ENCODE data around the gene ST7.

ST7 gene

DNA sequence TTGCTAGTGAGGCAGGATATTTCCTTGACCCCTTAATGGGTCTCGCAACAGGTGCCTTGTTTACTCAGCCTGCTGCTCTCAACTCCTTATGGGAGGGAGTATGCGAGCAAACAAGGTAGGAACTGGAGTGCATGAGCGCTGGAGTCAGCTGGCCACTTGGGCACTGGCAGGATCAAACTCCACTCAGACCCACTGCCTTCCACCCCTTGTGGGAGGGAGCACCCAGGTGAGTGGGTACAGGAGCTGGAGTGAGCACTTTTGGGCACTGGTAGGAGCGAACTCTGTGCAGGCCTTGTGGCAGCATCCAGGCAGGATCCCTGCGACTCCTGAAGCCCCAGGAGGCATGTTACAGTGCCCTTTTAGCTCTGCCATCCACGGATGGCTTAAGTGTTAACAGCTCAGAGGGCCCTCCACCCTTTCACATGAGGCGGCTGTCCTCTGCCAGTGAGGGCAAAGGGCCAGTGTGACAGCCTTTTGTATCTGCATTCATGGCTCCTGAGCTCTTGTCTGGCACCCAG lies 123.2 kb downstream of the ST7 start:
- H3K4me3 ChIP-seq (ENCODE audit: insufficient read length, low read depth) = no peak overlapping the region
- no peaks in the 10 kb centered on the region for H3K36me3 ChIP-seq (ENCODE audit: insufficient read depth, insufficient read length, low read length)
- no peaks in the 10 kb centered on the region for H3K27me3 ChIP-seq (ENCODE audit: insufficient read depth, insufficient read length)
- H3K9me3 ChIP-seq (ENCODE audit: insufficient read depth, low read length) = peaks cover 8% of the 10 kb centered on the region; the same call in 1 of the 2 replicates
- TF ChIP-seq YY1 (IDR thresholded peaks at IDR 0.05; ENCODE audit: insufficient read depth, insufficient read length) (no peak), ZNF274 (IDR thresholded peaks at IDR 0.05; ENCODE audit: low read depth, low read length) (no peak), SUZ12 (IDR thresholded peaks at IDR 0.05; ENCODE audit: extremely low read depth, insufficient read depth, insufficient read length) (no peak)
- no peak for DNase-seq (ENCODE audit: low read depth, low spot score)
- H3K9ac ChIP-seq (ENCODE audit: insufficient read length, low read depth) = no peak overlapping the region
- no peaks in the 10 kb centered on the region for H3K4me1 ChIP-seq (ENCODE audit: insufficient read depth, insufficient read length)

DNA sequence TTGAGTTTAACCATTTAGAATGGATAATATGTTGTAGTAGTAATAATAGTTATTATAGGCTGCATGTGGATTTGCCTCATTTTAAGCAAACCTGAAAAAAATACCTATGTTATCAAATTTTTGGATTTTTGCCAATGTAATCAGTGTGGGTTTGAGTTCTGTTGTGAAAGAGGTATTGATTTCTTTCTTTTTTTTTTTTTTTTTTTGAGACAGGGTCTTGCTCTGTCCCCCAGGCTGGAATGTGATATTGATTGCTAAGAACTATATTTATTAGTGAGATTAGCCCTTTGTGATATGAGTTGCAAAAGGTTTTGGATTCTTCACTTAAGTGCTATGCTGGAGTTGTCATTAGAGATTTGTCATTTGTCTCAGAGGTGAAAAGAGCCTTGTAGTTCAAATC lies 124.4 kb downstream of the ST7 start:
- no peak overlapping the region for H3K9ac ChIP-seq (ENCODE audit: insufficient read length, low read depth)
- H3K4me3 ChIP-seq (ENCODE audit: insufficient read length, low read depth) = no peak overlapping the region
- H3K9me3 ChIP-seq (ENCODE audit: insufficient read depth, low read length) = peaks cover 8% of the 10 kb centered on the region; the same call in 1 of the 2 replicates
- no peaks in the 10 kb centered on the region for H3K27me3 ChIP-seq (ENCODE audit: insufficient read depth, insufficient read length)
- no peaks in the 10 kb centered on the region for H3K36me3 ChIP-seq (ENCODE audit: insufficient read depth, insufficient read length, low read length)
- H3K4me1 ChIP-seq (ENCODE audit: insufficient read depth, insufficient read length) = no peaks in the 10 kb centered on the region
- TF ChIP-seq SUZ12 (IDR thresholded peaks at IDR 0.05; ENCODE audit: extremely low read depth, insufficient read depth, insufficient read length) = no peak
- DNase-seq (ENCODE audit: low read depth, low spot score) = no peak

DNA sequence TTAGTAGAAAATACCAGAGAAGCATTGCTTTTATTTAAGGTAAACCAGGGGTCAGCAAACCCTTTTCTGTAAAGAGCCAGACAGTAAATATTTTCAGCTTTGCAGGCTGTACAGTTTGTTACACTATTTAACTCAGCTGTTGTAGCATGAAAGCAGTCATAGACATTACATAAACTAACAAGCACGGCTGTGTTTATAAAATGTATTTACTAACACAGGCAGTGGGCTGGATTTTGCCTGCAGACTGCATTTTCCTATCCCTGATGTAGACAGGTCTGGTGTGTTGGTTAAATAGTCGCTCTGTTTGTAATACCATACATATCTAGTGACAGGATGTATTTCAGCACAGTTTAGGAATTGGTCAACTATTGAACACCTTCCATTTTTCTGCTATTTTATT lies 129.3 kb downstream of the ST7 start:
- Histone ChIP-seq H3K4me1 (ENCODE audit: insufficient read depth, insufficient read length) (no peaks in the 10 kb centered on the region), H3K27me3 (ENCODE audit: insufficient read depth, insufficient read length) (no peaks in the 10 kb centered on the region), H3K4me3 (ENCODE audit: insufficient read length, low read depth) (no peak overlapping the region), H3K9me3 (ENCODE audit: insufficient read depth, low read length) (no peaks in the 10 kb centered on the region), H3K9ac (ENCODE audit: insufficient read length, low read depth) (no peak overlapping the region), H3K36me3 (ENCODE audit: insufficient read depth, insufficient read length, low read length) (no peaks in the 10 kb centered on the region)
- DNase-seq (ENCODE audit: low read depth, low spot score) = no peak
- TF ChIP-seq YY1 (IDR thresholded peaks at IDR 0.05; ENCODE audit: insufficient read depth, insufficient read length) (no peak), ZNF274 (IDR thresholded peaks at IDR 0.05; ENCODE audit: low read depth, low read length) (no peak), SUZ12 (IDR thresholded peaks at IDR 0.05; ENCODE audit: extremely low read depth, insufficient read depth, insufficient read length) (no peak)

DNA sequence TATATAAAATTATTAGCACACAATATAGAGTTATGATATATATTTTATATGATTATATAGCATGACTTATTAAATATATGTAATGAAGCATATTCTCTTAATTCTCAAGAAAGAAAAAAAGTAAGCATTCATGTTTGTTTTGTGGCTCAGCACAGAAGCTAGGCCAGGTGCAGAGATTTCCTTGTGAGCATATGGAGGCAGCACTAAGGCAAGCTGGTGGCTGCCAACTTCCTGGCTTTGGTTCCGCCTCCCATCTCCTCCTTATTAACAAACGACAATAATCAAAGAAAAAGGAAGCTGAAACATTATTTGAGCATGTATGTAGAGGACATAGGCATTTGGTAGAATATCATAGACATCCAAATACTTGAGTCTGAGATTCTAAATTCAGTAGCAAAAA lies 130.3 kb downstream of the ST7 start:
- TF ChIP-seq SUZ12 (IDR thresholded peaks at IDR 0.05; ENCODE audit: extremely low read depth, insufficient read depth, insufficient read length) = no peak
- TF ChIP-seq YY1 (IDR thresholded peaks at IDR 0.05; ENCODE audit: insufficient read depth, insufficient read length) = no peak
- TF ChIP-seq ZNF274 (IDR thresholded peaks at IDR 0.05; ENCODE audit: low read depth, low read length) = no peak
- no peak for DNase-seq (ENCODE audit: low read depth, low spot score)
- H3K27me3 ChIP-seq (ENCODE audit: insufficient read depth, insufficient read length) = no peaks in the 10 kb centered on the region
- H3K36me3 ChIP-seq (ENCODE audit: insufficient read depth, insufficient read length, low read length) = no peaks in the 10 kb centered on the region
- H3K9me3 ChIP-seq (ENCODE audit: insufficient read depth, low read length) = no peaks in the 10 kb centered on the region
- H3K4me3 ChIP-seq (ENCODE audit: insufficient read length, low read depth) = no peak overlapping the region
- H3K9ac ChIP-seq (ENCODE audit: insufficient read length, low read depth) = no peak overlapping the region
- no peaks in the 10 kb centered on the region for H3K4me1 ChIP-seq (ENCODE audit: insufficient read depth, insufficient read length)

DNA sequence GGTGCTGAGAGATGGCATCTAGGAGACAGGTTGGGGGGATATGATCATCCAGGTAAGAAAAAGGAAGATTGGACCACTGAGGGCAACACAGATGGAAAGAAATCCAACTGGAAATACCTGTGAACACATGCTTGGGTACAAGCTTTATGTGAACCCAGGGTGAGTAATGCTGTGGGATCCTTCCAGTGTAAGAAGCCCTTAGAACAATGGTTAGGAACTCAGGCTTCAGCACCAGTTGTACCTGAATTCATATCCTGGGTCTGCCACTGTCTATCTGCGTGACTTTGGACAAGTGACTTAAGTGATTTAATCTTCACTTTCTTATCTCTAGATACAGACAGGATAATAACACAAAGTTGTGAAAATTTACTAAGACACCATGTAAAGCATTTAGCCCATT lies 131.0 kb downstream of the ST7 start:
- DNase-seq (ENCODE audit: low read depth, low spot score) = no peak
- no peaks in the 10 kb centered on the region for H3K9me3 ChIP-seq (ENCODE audit: insufficient read depth, low read length)
- TF ChIP-seq YY1 (IDR thresholded peaks at IDR 0.05; ENCODE audit: insufficient read depth, insufficient read length) = no peak
- TF ChIP-seq ZNF274 (IDR thresholded peaks at IDR 0.05; ENCODE audit: low read depth, low read length) = no peak
- no peak for TF ChIP-seq SUZ12 (IDR thresholded peaks at IDR 0.05; ENCODE audit: extremely low read depth, insufficient read depth, insufficient read length)
- no peak overlapping the region for H3K4me3 ChIP-seq (ENCODE audit: insufficient read length, low read depth)
- no peaks in the 10 kb centered on the region for H3K4me1 ChIP-seq (ENCODE audit: insufficient read depth, insufficient read length)
- H3K36me3 ChIP-seq (ENCODE audit: insufficient read depth, insufficient read length, low read length) = no peaks in the 10 kb centered on the region
- H3K27me3 ChIP-seq (ENCODE audit: insufficient read depth, insufficient read length) = no peaks in the 10 kb centered on the region
- no peak overlapping the region for H3K9ac ChIP-seq (ENCODE audit: insufficient read length, low read depth)

DNA sequence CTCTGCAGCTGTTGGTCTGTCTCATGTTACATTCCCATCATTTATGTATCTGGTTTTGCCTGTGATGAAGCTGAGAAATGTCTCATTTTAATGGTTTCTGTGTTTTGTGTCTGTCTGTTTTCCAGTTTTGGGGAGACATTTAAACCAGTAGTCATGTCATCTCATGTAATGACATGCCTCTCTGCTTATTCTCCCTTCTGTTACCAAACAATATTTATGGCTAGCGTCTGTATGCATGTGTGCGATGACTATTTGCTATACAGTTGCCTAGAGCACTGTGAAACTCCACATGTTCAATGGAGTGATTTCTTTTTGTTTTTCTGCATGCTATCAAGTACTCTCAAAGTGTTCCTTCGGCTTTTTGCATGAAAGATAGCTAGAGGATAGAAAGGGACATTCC lies 132.0 kb downstream of the ST7 start:
- Histone ChIP-seq H3K4me1 (ENCODE audit: insufficient read depth, insufficient read length) (no peaks in the 10 kb centered on the region), H3K27me3 (ENCODE audit: insufficient read depth, insufficient read length) (no peaks in the 10 kb centered on the region), H3K4me3 (ENCODE audit: insufficient read length, low read depth) (no peak overlapping the region), H3K9ac (ENCODE audit: insufficient read length, low read depth) (no peak overlapping the region), H3K36me3 (ENCODE audit: insufficient read depth, insufficient read length, low read length) (no peaks in the 10 kb centered on the region), H3K9me3 (ENCODE audit: insufficient read depth, low read length) (no peaks in the 10 kb centered on the region)
- DNase-seq (ENCODE audit: low read depth, low spot score) = no peak
- no peak for TF ChIP-seq SUZ12 (IDR thresholded peaks at IDR 0.05; ENCODE audit: extremely low read depth, insufficient read depth, insufficient read length)
- TF ChIP-seq YY1 (IDR thresholded peaks at IDR 0.05; ENCODE audit: insufficient read depth, insufficient read length) = no peak
- TF ChIP-seq ZNF274 (IDR thresholded peaks at IDR 0.05; ENCODE audit: low read depth, low read length) = no peak

DNA sequence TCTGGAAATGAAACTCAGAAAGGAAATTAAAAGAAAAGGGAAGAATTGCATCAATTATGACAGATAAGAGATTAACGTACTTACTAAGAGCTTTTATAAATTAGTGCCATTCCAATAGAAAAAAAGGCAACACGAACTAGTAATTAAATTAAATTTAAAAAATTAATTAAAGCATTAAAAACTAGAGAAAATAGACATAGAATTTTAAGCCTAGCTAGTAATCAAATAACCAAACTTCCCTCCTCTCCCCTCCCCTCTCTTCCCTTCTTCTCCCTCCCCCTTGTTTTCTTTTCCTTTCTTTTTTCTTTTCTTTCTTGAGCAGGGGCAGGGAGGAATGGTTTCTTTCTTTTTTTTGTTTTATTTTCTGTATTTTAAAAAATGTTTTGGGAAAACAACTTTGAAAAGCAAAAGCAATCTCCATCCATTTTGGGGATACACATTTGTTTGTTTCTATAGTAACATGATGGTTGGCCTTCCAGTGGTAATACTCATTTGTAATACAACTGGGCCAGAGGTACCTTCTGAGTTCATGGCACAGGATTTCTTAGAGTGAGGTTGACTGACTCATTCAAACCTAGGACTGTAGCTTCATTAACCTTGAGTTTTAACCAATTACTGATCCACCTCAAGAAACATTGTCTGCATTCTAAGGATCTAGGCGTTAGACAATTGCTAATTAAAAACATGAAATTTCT lies 132.6 kb downstream of the ST7 start:
- no peak for DNase-seq (ENCODE audit: low read depth, low spot score)

More for the DNA sequence above, 132.6 kb downstream of the ST7 start:
- Histone ChIP-seq H3K4me3 (ENCODE audit: insufficient read length, low read depth) (no peak overlapping the region), H3K27me3 (ENCODE audit: insufficient read depth, insufficient read length) (no peaks in the 10 kb centered on the region), H3K9ac (ENCODE audit: insufficient read length, low read depth) (no peak overlapping the region), H3K4me1 (ENCODE audit: insufficient read depth, insufficient read length) (no peaks in the 10 kb centered on the region), H3K36me3 (ENCODE audit: insufficient read depth, insufficient read length, low read length) (no peaks in the 10 kb centered on the region), H3K9me3 (ENCODE audit: insufficient read depth, low read length) (no peaks in the 10 kb centered on the region)
- TF ChIP-seq SUZ12 (IDR thresholded peaks at IDR 0.05; ENCODE audit: extremely low read depth, insufficient read depth, insufficient read length) (no peak), ZNF274 (IDR thresholded peaks at IDR 0.05; ENCODE audit: low read depth, low read length) (no peak), YY1 (IDR thresholded peaks at IDR 0.05; ENCODE audit: insufficient read depth, insufficient read length) (no peak)
